HepG2 (cell line): ENCODE data around the gene NPAS2. TPM values are rescaled to one million over a fixed set of nuclear protein-coding genes. Genes with fewer than 3 reads are reported as not detected.

ENCODE experiments used
- ELF4 ChIP-seq: sonication (generic); formaldehyde crosslinking; IDR thresholded peaks from 2 replicates; pipeline ENCODE4 v1.5.0; 2020; ENCODE audit warnings: missing genetic modification reagents, mild to moderate bottlenecking, moderate library complexity, borderline replicate concordance
- ETV6 ChIP-seq: sonication (generic); formaldehyde crosslinking; conservative IDR thresholded peaks from 2 replicates; pipeline ENCODE4 v1.4.0; 2020; ENCODE audit warnings: missing genetic modification reagents
- GABPA ChIP-seq, 2 experiments: IDR thresholded peaks; 2 replicates each; pipeline ENCODE4 v1.6.1; 2011 to 2016; ENCODE audit warnings: low read depth in 2 of 2, low read length in 1 of 2, missing biosample characterization in 1 of 2, missing genetic modification characterization in 1 of 2
- MYC ChIP-seq: sonication (generic); formaldehyde crosslinking; IDR thresholded peaks from 2 replicates; pipeline ENCODE4 v1.9.0; 2021; ENCODE audit warnings: missing genetic modification reagents, borderline replicate concordance
- NCOA5 ChIP-seq: sonication (generic); formaldehyde crosslinking; IDR thresholded peaks from 2 replicates; pipeline ENCODE4 v1.4.0; 2020; ENCODE audit warnings: missing genetic modification reagents
- NPAS2 ChIP-seq: sonication (generic); formaldehyde crosslinking; IDR thresholded peaks from 2 replicates; pipeline ENCODE4 v1.8.0; 2022; ENCODE audit warnings: mild to moderate bottlenecking, missing genetic modification reagents, borderline replicate concordance
- SETDB1 ChIP-seq: sonication (generic); formaldehyde crosslinking; IDR thresholded peaks from 2 replicates; pipeline ENCODE4 v1.5.1; 2020; ENCODE audit warnings: missing genetic modification reagents, mild to moderate bottlenecking, borderline replicate concordance
- SP140L ChIP-seq: sonication (generic); formaldehyde crosslinking; IDR thresholded peaks from 2 replicates; pipeline ENCODE4 v1.4.0; 2020; ENCODE audit warnings: missing genetic modification reagents, borderline replicate concordance
- SUZ12 ChIP-seq: fragments of 150-350 bp; IDR thresholded peaks from 2 replicates; pipeline ENCODE4 v1.6.1; 2014; ENCODE audit warnings: low read depth, low read length
- ZNF230 ChIP-seq: sonication (generic); formaldehyde crosslinking; IDR thresholded peaks from 2 replicates; pipeline ENCODE4 v1.4.0; 2020; ENCODE audit warnings: mild to moderate bottlenecking, missing genetic modification reagents
- ZNF441 ChIP-seq: sonication (generic); formaldehyde crosslinking; IDR thresholded peaks from 2 replicates; pipeline ENCODE4 v1.7.0; 2021; ENCODE audit warnings: missing genetic modification reagents, borderline replicate concordance
- ZNF552 ChIP-seq: sonication (generic); formaldehyde crosslinking; IDR thresholded peaks from 2 replicates; pipeline ENCODE4 v1.9.0; 2022; ENCODE audit warnings: missing genetic modification reagents, mild to moderate bottlenecking, borderline replicate concordance
- ZNF562 ChIP-seq: sonication (generic); formaldehyde crosslinking; IDR thresholded peaks from 2 replicates; pipeline ENCODE4 v1.8.0; 2022; ENCODE audit warnings: missing genetic modification reagents, borderline replicate concordance
- ZNF605 ChIP-seq: sonication (generic); formaldehyde crosslinking; IDR thresholded peaks from 2 replicates; pipeline ENCODE4 v1.8.0; 2022; ENCODE audit warnings: mild to moderate bottlenecking, missing genetic modification reagents
- polyA plus RNA-seq, 8 experiments: library from polyadenylated mRNA; depleted of rRNA in 3 of 8; stranded (reverse) in 7 of 8; unstranded in 1 of 8; fragments of >200 nt; fragmentation: Illumina TruSeq in 4 of 8; extraction: Trizol in 4 of 8; gene quantifications; 2 replicates each; pipeline versions ENCODE4 v1.2.1 to v1.2.3, GENCODE V29; 2011 to 2016; ENCODE audit warnings: low read depth in 4 of 8, missing spikeins in 1 of 8, mixed read lengths in 1 of 8; ENCODE audit not compliant: insufficient read depth in 1 of 8
- total RNA-seq, 5 experiments: library from RNA; depleted of rRNA; stranded (reverse); fragments of >200 nt; fragmentation: Illumina TruSeq; extraction: Trizol; gene quantifications; 2 replicates each; pipeline ENCODE4 v1.2.3, GENCODE V29; 2016; ENCODE audit warnings: low read depth in 1 of 5
- TF ChIP-seq, protein P1 (sequence below): sonication (generic); formaldehyde crosslinking; IDR thresholded peaks from 2 replicates; pipeline ENCODE4 v1.5.0; 2020; ENCODE audit warnings: mild to moderate bottlenecking, missing genetic modification reagents, borderline replicate concordance
- TF ChIP-seq, protein P2 (sequence below): sonication (generic); IDR thresholded peaks from 2 replicates; pipeline ENCODE4 v1.6.1; 2016; ENCODE audit warnings: low read depth, borderline replicate concordance
- TF ChIP-seq, protein P3 (sequence below): fragments of 450-650 bp; IDR thresholded peaks from 2 replicates; pipeline ENCODE4 v1.6.1; 2017
- TF ChIP-seq, protein P4 (sequence below): sonication (generic); formaldehyde crosslinking; IDR thresholded peaks from 2 replicates; pipeline ENCODE4 v1.5.0; 2020; ENCODE audit warnings: missing genetic modification reagents

NPAS2 gene
- total and polyA plus RNA-seq, 2 of the 13 experiments (the other 11 are each of a cell fraction or from before 2014, with no cell fraction given) = 14.8 to 37.5 TPM

DNA sequence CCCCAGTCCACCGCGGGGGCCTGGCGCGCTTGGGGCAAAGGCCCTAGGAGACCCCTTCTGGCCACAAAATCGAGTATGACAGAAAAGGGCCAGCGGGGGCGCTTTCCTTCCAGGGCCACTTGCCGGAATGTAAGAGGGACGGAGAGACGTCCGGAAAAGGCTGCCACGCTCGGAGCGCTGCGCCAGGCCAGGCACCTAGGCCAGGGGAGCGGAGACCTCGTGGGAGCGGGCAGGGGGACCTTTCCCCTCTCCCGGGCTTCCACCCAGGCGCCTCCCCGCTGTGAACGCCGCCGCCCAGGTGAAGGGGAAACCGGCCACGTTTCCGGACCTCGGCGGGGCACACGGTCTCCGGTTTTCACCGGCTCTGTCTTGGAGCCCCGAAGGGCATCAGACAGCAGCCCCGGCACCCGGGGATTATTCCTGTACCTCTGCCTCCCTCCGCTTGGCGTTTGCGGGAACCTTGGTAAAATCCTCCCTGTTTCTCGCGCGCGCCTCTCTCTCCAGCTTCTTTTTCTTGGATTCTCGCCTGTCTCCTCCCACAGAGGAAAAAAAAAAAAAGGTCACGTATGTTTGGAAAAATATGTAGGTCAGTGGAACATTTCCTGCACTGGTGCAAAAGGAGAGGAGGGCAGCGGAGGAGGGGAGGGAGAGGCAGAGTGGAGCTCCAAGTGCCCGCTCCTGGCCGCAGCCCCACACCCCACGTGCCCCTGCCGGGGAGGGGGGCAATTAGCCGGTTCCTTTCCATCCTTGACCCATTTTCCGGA, 1.2 kb upstream of the NPAS2 start (continued):
- TF ChIP-seq, protein P1, sequence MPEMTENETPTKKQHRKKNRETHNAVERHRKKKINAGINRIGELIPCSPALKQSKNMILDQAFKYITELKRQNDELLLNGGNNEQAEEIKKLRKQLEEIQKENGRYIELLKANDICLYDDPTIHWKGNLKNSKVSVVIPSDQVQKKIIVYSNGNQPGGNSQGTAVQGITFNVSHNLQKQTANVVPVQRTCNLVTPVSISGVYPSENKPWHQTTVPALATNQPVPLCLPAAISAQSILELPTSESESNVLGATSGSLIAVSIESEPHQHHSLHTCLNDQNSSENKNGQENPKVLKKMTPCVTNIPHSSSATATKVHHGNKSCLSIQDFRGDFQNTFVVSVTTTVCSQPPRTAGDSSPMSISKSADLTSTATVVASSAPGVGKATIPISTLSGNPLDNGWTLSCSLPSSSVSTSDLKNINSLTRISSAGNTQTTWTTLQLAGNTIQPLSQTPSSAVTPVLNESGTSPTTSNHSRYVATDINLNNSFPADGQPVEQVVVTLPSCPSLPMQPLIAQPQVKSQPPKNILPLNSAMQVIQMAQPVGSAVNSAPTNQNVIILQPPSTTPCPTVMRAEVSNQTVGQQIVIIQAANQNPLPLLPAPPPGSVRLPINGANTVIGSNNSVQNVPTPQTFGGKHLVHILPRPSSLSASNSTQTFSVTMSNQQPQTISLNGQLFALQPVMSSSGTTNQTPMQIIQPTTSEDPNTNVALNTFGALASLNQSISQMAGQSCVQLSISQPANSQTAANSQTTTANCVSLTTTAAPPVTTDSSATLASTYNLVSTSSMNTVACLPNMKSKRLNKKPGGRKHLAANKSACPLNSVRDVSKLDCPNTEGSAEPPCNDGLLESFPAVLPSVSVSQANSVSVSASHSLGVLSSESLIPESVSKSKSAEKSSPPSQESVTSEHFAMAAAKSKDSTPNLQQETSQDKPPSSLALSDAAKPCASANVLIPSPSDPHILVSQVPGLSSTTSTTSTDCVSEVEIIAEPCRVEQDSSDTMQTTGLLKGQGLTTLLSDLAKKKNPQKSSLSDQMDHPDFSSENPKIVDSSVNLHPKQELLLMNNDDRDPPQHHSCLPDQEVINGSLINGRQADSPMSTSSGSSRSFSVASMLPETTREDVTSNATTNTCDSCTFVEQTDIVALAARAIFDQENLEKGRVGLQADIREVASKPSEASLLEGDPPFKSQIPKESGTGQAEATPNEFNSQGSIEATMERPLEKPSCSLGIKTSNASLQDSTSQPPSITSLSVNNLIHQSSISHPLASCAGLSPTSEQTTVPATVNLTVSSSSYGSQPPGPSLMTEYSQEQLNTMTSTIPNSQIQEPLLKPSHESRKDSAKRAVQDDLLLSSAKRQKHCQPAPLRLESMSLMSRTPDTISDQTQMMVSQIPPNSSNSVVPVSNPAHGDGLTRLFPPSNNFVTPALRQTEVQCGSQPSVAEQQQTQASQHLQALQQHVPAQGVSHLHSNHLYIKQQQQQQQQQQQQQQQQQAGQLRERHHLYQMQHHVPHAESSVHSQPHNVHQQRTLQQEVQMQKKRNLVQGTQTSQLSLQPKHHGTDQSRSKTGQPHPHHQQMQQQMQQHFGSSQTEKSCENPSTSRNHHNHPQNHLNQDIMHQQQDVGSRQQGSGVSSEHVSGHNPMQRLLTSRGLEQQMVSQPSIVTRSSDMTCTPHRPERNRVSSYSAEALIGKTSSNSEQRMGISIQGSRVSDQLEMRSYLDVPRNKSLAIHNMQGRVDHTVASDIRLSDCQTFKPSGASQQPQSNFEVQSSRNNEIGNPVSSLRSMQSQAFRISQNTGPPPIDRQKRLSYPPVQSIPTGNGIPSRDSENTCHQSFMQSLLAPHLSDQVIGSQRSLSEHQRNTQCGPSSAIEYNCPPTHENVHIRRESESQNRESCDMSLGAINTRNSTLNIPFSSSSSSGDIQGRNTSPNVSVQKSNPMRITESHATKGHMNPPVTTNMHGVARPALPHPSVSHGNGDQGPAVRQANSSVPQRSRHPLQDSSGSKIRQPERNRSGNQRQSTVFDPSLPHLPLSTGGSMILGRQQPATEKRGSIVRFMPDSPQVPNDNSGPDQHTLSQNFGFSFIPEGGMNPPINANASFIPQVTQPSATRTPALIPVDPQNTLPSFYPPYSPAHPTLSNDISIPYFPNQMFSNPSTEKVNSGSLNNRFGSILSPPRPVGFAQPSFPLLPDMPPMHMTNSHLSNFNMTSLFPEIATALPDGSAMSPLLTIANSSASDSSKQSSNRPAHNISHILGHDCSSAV = no peak
- no peak for TF ChIP-seq ZNF562 (CRISPR knock-in tag)
- peak; percentile 45; the same call in 1 of the 2 replicates for TF ChIP-seq ZNF552 (CRISPR knock-in tag)
- no peak for TF ChIP-seq ETV6 (CRISPR knock-in tag)
- TF ChIP-seq GABPA (IDR thresholded peaks at IDR 0.05; ENCODE audit: low read depth, low read length) = no peak
- TF ChIP-seq GABPA (CRISPR knock-in tag; IDR thresholded peaks at IDR 0.05; ENCODE audit: low read depth) = no peak
- TF ChIP-seq ELF4 (CRISPR knock-in tag) = no peak
- no peak for TF ChIP-seq SP140L (CRISPR knock-in tag)
- TF ChIP-seq NPAS2 (CRISPR knock-in tag) = 0 out of 2 replicates have a peak, but pooled peaks have one; percentile 26
- TF ChIP-seq ZNF605 (CRISPR knock-in tag) = peak; percentile 95
- TF ChIP-seq SUZ12 = no peak
- TF ChIP-seq, protein P2, sequence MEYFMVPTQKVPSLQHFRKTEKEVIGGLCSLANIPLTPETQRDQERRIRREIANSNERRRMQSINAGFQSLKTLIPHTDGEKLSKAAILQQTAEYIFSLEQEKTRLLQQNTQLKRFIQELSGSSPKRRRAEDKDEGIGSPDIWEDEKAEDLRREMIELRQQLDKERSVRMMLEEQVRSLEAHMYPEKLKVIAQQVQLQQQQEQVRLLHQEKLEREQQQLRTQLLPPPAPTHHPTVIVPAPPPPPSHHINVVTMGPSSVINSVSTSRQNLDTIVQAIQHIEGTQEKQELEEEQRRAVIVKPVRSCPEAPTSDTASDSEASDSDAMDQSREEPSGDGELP = peak; percentile 15; the same call in 1 of the 2 replicates
- no peak for TF ChIP-seq NCOA5 (CRISPR knock-in tag)
- TF ChIP-seq, protein P3, sequence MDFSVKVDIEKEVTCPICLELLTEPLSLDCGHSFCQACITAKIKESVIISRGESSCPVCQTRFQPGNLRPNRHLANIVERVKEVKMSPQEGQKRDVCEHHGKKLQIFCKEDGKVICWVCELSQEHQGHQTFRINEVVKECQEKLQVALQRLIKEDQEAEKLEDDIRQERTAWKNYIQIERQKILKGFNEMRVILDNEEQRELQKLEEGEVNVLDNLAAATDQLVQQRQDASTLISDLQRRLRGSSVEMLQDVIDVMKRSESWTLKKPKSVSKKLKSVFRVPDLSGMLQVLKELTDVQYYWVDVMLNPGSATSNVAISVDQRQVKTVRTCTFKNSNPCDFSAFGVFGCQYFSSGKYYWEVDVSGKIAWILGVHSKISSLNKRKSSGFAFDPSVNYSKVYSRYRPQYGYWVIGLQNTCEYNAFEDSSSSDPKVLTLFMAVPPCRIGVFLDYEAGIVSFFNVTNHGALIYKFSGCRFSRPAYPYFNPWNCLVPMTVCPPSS = no peak
- TF ChIP-seq MYC (CRISPR knock-in tag) = peak; percentile 79
- TF ChIP-seq ZNF230 (CRISPR knock-in tag) = peak; percentile 73; the same call in 1 of the 2 replicates
- TF ChIP-seq SETDB1 = no peak
- TF ChIP-seq, protein P4, sequence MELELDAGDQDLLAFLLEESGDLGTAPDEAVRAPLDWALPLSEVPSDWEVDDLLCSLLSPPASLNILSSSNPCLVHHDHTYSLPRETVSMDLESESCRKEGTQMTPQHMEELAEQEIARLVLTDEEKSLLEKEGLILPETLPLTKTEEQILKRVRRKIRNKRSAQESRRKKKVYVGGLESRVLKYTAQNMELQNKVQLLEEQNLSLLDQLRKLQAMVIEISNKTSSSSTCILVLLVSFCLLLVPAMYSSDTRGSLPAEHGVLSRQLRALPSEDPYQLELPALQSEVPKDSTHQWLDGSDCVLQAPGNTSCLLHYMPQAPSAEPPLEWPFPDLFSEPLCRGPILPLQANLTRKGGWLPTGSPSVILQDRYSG = no peak
- TF ChIP-seq ZNF441 = peak; percentile 96
